ENCODE data around the gene SGCA.
A peak's percentile ranks its signal among the peaks of the same experiment; 100 is the strongest.

SGCA gene
- 0 to 0.24 reads per million in 2 donors for total RNA-seq

- DNase-seq, result no peak
These were observed at the start of gene SGCA for GRCh38 chr17:50165867-50166517. TSS of gene SGCA (plus strand) at chr17:50166005. CDS start at chr17:50166041, 36 bp downstream.

- peak; percentile 48 for DNase-seq
These were observed 48.4 kb upstream of the SGCA start for GRCh38 chr17:50117202-50118051.

DNA sequence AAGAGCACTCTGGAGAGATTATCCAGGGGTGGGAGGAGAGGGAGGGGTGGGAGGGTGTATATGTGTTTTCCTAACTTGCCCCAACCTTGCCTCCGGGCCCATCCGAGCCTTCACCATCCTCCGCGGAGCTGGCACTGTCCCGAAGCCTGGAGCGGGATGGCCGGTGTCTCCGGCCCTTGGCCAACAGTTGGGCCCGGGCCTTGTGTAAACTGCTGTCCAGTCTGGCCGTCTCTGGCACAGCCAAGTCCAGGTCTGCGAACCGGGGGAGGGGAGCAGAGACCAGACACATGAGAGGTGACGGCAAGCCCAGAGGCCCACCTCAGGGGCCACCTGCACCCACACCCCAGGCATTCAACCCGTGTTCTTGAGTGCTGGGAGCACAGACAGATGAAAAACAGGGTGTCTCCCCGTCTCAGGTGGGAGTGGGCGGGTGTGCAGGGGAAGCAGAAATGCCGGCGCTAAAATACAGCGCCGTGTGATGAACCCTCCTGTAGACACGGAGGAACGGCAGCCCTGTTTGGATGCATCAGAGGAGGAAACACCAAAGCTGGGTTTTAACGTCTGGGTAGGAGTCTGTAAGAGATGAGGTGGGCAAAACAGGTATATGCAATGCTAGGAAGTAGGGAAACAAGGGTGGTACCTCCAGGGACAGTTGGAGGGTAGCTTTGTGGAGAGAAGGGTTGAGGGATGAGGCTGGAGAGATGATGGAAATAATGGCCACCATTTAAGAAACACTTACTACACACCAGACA is 47.6 kb upstream of the SGCA start:
- DNase-seq, result no peak

DNA sequence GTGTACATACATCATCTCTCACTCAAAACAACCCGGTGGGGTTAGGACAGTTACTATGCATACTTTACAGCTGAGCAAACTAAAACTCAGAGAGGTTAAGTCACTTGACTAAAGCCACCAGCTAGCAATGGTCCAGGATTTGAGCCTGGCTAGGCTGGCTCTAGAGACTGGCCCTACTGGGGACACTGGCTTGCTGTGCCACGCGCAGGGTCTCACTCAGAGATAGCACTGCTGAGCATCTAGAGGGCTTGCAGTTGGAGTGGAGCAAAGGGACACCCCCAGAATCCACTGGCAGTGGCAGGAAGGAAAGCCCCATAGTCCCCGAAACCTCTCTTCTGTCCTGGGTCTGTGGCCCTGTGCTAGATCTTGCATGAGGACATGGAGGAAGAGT is 47.0 kb upstream of the SGCA start:
- DNase-seq, result no peak

DNA sequence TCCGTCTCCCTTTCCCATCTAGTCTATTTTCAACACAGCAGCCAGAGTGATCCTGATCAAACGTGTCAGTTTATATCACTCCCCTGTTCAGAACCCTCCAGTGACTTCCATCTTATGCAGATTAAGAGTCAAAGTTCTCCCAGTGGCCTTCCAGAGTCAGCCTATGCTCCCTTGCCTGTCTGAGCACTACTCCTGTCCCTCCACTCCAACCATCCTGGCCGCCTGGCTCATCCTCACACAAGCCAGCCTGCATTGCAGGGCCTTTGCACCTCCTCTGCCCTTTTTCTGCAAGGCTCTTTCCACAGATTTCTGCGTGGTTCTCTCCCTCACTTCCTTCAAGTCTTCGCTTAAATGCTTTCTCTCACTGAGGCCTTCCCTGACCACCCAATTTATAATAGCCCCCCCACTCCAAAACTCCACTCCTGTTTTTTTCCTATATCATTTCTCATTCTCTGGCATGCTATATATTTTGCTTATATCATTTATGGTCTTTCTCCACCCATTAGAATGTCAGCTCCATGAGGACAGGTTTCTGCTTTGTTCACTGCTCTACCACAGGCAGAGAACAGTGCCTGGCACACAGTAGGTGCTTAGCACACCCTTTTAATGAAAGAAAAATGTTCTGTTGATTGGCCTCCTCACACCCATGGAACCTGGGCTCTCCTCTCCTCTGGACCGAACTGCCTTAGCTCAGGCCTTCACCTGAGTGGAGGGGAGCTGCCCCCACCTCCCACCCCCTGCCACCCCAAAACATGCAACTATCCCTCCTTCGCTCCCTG is 45.1 kb upstream of the SGCA start:
- no peak for DNase-seq

GRCh38 chr17:50122945-50123344 is 42.9 kb upstream of the SGCA start:
- DNase-seq, result no peak

DNA sequence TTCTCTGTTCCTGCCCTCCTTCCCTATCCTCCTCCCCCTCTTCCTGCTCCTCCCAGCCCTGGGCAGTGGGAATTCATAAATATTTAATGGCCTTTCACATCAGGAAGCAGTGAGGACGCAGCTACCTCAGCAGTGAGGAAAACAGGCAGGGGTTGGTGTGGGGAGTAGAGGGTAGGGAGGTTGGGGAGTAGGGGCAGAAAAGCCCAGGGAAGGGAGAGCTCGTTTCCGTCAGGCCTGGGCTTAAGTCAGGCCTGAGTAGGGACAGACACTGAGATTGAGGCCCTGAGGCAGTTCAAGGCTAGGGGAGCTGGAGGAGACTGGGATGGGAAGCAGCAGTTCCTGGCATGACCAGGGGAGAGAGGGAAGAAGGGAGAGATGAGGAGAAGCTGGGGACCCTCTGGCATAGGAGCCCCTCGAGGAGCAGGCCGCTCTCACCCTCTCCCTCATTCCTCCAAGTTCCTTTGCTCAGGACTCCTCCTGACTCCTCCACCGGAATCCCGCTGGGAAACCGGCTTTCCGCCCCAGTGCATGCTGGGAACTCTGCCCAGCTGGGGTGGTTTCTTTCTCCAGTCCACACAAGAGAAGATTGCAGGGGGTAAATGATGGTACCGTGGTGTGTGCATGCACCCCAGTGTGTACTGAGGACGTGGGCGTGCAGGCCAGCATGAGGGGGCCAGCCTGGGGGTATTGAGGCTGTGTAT is 42.0 kb upstream of the SGCA start:
- no peak for DNase-seq

DNA sequence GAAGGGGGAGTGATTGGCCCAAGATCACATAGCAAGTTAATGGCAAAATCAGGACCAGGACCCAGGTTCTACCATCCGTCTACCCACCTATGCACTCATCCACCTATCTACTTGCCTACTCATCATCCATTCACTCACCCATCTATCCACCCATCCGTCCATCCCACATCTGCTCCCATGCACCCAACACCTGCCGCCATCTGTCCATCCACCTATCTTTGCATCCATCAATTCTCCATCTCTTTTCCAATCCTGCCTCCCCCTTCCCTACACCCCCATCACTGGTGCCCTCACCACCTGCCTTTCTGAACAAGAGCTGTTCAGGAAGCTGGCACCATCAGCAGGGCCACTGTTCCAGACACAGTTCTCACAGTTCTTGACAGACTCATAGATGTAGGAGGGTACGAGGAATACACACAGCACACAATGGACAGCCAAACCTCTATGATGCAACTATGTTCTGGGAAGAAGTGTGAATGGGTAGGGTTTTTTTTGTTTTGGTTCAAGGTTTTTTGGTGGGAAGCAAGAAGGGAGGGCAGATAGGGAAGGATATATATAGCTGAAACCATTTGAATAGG is 40.3 kb upstream of the SGCA start:
- DNase-seq, result no peak

GRCh38 chr17:50127697-50128361 is 38.0 kb upstream of the SGCA start:
- DNase-seq, result no peak

DNA sequence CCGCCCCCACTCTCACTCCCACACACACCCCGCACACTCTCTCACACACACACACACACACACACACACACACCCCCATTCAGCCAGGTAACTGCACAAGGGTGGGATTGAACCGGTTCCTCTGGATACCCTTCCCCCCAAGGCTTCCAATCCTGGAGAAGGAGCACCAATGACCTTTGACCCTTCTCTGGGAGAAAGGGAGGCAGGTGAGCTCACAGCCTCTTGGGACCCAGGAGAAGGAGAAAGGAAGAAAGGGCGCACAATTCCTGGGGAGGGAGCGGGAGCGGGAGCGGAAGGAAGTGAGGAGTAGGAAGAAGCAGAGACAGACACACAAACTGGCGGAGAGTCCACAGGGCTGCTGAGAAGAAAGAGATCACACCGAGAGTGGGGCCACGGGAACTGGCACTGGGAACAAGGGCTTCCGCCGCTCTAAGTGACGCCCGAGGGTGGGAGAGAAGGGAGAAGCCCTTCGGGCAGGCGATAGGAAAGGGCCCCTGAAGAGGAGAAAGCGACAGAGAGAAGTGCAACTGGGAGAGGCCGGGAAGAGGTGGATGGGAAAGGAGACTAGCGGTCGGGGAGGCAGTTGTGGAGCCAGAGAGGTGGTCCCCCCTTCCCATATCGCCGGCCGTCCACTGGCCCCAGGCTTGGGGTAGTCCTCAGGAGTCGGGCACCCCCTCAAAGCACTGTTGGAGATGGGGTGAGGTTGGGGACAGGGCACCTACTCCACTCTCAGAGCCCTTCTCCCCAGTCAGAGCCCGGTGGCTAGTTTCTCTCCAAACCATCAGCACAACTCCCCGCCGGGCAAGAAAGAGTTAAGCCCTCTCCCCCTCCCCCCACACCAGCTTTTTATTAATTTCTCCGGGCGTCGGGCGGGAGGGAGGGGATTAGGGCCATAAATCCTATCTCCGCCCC is 37.1 kb upstream of the SGCA start:
- DNase-seq, result no peak

GRCh38 chr17:50129353-50129727 is 36.5 kb upstream of the SGCA start:
- no peak for DNase-seq

DNA sequence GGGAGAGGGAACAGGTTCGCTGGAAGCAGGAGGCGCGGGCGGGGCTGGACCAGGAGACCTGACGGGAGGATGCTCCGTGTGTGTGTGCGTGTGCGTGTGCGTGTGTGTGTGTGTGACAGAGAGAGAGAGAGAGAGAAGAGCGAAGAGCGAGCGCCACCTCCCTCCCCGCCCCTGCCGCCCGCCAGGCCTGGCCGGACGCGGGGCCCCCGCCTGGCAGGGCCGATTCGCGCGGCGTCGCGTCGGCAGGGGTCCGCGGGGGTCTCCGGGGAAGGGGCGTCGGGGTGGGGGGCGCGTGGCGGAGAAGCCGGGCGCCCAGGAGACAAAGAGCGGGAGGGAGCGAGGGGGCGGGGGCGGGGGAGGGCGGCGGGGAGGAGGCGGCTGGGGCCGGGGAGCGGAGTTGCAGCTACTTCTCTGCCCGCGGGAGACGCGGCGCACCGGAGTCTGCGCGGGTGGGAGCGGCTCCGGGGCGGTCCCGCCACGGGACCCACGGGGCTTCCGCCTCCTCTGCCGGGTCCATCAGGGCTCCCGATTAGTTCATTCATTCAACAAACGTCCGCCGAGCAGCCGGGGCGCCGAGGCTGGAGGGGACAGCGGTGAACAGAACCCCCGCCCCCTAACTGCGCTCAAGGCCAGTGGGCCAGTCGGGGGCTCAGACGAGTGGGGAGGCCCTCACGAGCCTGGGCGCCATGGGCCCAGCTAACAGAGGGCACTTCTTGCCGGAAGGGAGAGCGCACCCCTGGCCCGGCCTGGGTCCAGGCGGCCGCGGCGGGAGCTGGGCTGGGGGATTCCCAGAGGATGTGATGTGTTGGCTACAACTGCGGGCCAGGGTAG is 35.9 kb upstream of the SGCA start, which contains the start of gene SAMD14:
Gene SAMD14 (minus strand): TSS at position 433 of the 831 bp plus-strand sequence. CDS start 5,201 bp downstream, outside the sequence.
- DNase-seq, result peak; percentile 45

DNA sequence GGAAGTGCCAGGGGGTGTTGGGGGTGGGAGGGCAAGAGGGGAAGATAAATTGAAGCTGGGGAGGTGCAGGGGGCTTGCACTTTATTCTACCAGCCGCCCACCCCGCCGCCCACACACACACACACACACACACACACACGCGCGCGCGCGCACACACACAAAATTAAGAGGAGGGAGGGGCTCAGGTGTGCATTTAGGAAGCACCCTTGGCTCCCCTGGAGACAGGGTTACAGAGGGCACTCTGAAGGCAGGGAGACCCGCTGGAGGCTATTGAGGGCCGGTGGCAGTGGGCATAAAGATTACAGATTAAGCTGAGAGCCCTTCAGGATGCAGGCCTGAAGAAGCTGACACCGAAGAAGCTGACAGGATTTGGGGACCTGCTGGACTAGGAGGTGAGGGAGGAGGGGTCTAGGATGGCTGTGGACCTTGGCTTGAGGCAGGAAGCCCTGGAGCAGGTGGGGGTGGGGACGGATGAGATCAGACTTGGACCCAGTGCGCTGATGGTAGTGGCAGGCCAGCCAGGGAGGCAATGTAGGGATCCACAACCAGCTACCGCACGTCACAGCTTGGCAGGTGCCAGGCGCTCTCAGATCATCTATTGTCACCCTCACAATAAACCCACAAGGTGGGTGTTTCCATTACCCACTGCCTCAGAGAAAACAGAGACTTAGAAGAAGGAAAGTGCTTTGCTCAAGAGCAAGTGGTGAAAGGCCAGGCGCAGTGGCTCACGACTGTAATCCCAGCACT is 35.1 kb upstream of the SGCA start:
- DNase-seq, result no peak

GRCh38 chr17:50132104-50132794 is 33.6 kb upstream of the SGCA start:
- no peak for DNase-seq

GRCh38 chr17:50133028-50133768 is 32.6 kb upstream of the SGCA start:
- DNase-seq, result no peak

GRCh38 chr17:50133769-50134099 is 32.1 kb upstream of the SGCA start:
- no peak for DNase-seq
